Stimulated activated CD8-positive, alpha-beta memory T cell treated with anti-CD3 and anti-CD28 coated beads, Interleukin-15, amount 100 ng/mL, for 4 hours (primary cell): ENCODE data around the gene CNTNAP2.
"Not testable (repeated sequence)": the region's sequence is repeated elsewhere in the genome, so short reads cannot be mapped to it uniquely, and the experiment has no call there.

ENCODE experiments used
- DNase-seq, 2 donors: peaks; one replicate each; pipeline ENCODE4 v3.0.0-alpha.2; 2020; ENCODE audit warnings: low read depth in 2 of 2

Gene CNTNAP2

DNA sequence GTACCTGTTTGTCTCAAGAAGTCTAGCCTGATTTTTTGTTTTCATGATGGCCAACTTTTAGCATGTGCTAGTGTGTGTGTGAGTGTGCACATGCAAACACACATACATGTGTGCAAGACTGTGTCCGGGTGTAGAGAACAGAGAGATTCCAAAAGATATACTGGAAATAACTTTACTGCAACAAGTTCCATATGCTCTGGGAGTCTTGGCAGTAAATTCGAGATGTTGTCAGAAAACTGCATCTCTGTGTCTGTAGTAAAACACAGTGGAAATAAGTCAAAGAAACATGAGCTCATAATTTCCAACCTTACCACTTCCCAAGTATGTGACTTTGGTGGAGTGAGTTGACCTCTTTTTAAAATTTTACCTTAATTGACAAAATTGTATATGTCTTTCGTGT, 1523.2 kb downstream of the CNTNAP2 start:
- DNase-seq: no peak

DNA sequence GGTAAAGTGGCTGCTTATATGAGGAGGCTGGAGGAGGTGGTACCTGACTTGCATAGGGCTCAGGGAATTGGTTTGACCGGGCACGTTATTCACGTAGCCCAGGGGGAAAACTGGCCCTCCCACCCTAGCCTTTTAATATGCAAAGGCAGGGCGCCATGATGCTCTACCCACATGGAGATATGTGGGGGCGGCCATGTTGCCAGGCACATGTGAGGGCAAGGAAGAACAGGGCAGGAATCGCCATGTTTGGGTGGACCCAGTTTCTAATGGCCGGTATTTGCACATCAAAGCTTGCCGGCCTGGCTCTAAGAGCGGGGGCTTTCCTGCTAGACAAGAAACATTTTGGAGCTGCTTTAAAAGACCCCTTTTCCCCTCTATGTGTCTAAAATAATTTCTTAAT, 1524.2 kb downstream of the CNTNAP2 start:
- DNase-seq: no peak

DNA sequence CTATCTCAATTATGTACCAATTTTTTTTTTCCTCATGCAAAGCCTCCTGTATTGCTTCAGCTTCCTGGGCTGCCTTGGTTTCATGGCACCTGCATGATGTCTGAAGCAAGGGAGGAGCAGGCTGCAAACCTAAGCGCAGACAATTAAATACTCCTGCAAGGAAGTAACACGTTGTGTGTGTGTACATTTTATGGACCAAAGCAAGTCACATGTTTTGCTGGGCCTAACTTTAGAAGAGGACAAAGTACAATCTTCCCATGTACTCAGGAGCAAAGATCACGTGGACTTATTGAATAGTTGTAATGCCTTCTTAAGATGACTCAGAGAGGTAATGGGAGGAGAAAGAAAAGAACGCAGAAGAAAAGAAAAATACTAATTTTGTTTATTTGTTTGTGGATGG, 1530.0 kb downstream of the CNTNAP2 start:
- DNase-seq: no peak

DNA sequence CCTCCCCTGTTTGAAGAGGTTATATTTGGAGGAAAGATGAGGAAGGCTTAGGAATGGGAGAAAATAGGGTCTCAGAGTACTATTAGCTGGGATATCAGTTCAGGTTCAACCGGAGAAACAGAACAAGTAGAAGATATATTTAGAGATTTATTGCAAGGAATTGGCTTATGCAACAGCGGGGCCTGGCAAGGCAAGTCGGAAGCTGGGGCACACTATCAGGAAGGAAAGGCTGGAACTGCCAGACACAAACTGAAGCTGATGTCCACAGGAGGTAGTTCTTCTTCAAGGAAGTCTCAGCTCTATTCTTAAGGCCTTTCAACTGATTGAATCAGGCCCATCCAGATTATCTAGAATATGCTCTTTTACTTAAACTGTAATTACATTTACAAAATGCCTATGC, 1534.4 kb downstream of the CNTNAP2 start:
- no peak for DNase-seq

DNA sequence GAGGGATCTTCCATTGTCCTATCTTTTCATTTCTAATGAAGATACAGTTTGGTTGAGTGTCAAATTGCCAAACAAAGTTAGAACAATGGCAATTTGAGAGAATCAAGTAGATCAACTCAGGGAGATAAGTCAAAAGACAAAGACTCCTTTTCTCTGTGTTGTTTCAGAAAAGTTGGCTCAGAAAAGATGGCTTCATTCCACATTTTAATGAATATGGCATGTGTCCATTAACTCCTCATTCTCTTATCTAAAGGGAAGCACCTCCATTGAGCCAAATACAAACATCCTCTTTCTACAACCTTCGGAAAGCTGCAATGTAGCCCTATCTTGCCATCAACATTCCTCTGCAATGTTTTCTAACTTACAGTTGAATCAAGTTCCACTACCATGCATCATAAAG, 1535.0 kb downstream of the CNTNAP2 start:
- DNase-seq: no peak

DNA sequence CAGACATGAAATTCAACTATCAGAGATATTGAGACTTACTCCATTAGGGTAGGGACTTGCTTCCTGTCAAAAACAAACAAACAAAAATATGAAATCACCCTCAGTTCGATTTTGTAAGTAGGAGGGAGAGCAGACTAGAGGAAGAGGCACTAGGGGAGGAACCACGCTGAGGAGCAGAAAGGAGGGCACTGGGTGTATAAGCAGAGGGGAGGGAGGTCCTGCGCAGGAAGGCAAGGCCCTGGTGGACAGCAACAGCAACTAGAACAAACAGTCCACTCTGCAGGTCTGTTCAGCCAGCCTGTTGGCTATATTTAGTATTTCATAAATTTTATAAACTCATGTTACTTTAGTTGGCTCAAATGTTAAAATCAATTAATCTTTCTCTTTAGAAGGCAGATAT, 1536.9 kb downstream of the CNTNAP2 start:
- no peak for DNase-seq

DNA sequence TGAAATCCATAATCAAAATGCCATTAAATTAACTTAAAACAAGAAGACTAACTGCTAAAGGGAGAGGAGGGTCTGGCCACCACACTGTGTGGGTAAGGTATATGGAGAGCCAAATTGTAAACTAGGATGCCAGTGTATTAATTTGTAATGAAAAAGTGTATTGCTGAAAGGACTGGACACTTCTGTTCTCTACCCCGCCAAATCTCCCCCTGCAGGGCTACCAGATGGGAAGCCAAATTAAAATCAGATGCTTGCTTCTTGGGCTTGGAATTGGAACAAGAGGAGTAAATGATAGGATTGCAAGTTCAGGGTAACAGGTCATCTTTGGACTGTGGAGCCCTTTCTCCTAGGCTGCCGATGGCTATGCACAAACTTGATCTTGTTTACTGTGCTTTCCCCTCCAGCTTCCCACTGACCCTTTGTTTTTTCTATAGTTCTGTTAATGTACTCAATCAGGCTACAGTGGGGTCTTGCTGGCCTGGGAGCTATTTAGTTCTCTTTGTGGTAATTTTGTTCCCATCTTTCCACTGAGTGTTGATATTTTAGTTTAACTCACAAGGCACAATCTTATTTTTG, 1541.9 kb downstream of the CNTNAP2 start:
- DNase-seq: no peak

DNA sequence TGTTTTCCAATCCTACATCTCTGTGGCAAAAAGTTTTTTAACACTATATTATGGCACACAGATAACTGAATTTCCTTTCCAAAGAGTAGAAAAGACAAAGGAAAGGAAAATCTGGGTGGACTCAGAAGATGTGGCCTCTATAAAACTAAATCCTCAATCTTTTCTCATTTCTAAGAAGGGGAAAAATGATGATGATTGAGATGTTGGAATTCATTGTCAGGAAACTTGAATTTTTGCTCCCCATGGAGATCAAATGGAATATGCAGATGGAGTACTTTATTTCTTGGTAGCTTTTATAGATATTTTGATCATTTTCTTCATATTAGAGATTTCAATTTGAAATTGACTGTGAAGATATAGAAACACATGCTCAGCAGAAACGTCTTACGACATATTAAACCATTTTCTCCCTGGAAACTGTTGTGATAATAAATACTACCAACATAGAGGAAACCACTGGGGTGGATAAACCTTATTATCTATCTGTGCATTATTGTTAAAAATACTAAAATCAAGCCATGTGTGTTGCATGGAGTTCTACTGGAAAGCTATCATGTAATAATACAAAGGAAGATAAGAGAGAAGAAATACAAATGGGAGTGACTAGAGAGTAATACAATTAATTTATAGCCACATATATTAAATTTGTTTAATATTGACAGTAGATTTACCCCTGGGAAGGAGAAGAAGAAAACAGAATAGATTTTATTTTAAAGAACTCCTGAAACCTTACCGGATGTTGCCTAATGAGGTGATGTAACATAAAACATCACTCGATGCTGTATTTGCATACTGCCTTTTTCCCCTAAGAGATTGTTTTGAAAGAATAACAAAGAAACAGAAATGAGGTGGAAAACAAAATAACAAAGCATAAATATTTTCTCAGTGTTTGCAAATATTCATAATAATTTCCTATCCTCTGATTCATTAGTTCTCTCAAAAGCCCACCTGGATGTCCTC, 1542.7 kb downstream of the CNTNAP2 start:
- DNase-seq: no peak

DNA sequence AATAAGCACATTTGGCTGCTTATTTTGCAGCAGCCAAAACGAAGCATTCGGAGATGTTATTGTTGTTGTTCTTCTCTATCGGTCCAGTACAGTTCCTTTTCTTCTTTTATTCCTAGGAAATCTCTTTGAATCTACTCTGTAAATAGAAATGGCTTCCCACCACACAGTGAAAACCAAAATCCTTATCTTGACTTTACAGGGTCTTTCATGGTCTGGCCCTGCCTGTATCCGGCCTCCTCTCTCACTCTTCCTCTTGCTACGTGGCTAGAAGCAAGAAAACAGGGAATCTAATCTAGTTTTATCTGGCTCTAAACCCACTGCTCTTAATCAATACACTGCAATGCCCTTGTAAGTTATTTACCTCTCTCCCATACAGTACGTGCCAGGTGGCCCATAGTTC, 1547.9 kb downstream of the CNTNAP2 start:
- DNase-seq: no peak

DNA sequence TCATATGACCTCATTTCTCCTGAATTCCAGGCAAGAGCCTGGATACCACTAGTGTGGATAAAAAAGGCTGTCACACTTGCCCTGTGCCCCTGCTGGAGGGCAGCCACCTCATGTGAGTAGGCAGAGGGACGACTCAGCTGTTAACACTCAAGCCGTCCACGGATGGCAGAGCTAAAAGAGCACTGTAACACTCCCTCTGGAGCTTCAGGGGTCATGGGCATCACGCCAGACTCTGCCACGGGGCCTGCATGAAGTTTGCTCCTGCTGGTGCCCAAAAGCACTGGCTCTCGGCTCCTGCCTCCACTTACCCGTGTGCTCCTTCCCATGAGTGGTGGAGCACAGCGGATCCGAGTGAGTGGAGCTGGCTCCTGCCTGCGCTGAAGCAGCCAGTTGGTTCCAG, 1554.2 kb downstream of the CNTNAP2 start:
- no peak for DNase-seq

DNA sequence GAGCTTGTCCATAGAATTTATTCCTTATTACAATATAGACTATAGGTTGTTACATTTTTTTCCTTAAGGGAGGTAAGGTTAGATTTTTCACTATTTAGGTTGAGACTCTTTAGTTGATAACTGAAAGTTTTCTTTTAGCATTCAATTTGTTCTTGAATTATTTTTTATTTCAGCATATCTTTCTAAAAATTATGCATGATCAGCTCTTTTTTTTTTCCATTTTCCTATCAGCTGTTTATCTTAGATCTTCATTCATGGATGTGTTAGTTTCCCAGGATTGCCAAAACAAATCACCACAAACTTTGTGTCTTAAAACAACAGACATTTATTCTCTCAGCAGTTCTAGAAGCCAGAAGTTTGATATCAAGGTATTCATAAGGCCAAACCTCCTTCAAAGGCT, 1558.1 kb downstream of the CNTNAP2 start:
- DNase-seq: no peak

DNA sequence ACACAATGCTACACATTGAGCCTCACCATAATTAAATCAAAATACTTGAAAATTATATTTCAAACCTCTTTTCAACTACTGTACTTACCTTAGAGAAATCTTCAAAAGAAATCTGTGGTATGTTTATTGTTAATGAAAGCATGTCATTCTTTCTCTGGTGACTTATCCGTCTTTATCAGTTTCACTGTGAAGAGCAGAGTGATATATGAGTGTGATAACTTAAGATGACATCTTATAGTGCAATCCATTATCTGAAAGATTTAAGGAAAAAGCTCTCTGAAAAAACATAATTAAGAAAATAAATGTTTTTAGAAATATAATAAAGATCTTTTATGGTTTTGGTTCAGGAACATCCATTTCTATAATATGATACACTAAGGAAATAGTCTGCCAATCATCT, 1562.3 kb downstream of the CNTNAP2 start:
- no peak for DNase-seq

DNA sequence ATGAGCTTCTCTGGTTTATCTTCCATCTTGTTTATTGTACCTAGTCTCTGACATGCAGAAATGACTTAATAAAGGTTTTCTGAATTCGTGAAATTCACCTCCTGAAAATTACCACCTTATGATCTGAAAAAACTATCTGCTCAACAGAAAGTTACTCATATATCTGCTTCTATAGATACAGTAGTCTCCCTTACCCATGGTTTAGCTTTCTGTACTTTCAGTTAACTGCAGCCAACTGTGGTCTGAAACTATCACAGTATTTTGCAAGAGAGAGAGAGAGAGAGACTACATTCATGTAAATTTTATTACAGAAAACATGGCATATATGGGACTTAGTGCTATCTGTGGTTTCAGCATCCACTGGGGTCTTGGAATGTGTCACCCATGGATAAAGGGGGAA, 1564.9 kb downstream of the CNTNAP2 start:
- DNase-seq: no peak

DNA sequence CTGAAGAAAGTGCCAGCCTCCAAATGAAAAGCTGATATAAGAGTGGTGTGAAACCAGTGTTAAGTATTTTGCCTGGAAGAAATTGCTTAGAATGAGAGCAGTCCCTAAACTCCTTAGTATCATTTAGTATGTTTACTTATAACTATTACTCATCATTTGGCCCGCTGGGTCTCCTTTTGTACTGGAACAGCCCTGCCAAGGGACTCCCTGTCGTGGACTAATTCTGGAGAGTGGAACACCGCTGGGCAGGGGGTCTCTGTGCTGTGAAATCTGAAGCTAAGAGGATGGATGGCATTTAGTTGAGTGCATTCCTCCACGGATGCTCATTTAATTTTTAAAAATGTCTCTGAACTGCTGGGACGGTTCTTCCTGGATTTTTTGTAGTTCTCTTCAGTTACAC, 1584.1 kb downstream of the CNTNAP2 start:
- DNase-seq: no peak

DNA sequence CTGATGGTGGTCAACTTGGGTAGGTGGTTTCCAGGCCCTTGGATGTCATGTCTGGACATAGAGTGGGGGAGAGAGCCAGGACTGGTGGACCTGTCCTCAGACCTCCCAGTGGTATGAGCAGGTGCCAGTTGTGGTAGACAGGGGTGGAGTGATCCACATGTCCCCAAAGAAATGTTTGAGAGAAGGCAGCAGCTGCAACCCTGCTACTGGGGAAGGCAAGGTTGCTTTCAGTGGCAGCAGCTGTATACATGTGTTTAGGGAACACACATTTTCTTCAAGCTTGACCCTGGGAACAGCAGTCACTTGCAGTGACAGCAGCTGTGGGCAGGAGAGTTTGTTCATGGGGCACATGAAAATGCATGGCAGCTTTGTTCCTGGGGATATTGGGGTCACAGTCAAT, 1591.3 kb downstream of the CNTNAP2 start:
- DNase-seq: no peak

DNA sequence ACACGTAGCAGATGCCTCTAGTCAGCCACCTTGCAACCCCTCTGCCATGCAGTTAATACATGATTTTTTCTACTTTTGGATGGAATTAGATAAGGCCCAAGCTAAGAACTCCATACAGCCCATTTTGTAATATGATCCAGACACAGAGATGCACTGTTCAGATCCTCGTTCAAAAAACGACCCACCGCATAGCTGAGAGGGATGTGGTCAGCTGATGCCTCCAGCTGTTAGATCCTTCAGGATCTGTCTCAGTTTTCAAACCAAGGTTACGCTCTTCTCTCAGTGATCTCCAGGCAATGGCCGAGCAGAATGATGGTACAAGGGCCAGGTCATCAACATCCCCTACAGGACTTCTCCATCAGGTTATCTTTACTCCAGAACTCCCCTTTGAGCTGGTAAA, 1592.3 kb downstream of the CNTNAP2 start:
- no peak for DNase-seq

DNA sequence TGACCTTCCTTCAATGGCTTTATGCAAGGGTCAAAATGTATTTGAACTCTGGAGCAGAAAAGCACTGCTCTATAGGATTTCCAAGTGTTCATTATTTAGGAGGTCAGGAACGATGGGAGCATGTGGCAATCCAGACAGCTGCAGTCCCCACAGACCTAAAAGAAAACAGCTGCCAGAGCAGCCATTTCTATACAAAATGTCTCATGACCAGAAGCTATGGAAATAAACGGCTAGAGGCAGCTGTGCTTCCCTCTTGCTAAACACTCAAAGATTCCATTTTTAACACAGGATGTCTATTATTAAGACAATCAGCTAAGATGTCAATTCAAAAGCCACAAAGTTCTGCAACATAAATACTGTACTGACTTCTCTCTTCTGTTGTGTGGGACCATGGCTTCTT, 1594.8 kb downstream of the CNTNAP2 start:
- DNase-seq: no peak

DNA sequence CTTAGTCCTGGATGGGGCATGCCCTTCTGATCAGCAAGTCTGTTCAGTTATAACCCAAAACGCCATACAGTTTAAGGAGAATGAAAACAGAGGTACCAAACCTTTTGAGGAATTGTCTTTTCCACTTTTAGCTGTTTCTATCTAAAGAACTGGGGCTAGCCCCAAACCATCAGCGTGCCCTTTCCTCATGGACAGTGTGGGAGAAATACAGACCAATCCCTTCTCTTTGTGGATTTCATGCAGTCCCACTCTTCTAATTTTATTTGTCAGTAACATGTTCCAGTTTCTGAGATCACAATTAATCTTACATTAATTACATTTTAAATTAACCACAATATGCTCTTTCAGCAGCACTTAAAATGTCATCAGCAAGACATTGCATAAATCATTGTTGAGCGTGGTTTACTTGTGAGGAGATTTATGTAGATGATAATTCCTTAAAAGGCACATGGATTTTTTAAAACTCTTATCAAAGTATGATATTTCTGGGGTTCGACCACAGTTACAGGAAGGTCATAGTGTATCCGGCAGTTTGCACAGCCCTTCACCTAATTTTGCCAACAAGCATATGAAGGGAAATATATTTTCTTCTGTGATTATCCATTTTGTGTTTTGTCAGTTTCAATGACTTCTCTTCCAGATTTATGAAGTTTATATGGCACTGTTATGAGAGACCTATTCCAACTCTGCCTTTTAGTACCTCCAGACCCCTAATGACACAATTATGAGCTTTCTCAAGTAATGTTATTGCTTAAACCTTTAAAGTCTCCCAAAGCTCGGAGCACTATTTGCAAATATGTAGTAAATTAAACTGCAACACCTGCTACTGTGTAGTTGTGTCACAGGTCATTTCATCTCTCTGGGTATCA, 1605.6 kb downstream of the CNTNAP2 start:
- DNase-seq: no peak

DNA sequence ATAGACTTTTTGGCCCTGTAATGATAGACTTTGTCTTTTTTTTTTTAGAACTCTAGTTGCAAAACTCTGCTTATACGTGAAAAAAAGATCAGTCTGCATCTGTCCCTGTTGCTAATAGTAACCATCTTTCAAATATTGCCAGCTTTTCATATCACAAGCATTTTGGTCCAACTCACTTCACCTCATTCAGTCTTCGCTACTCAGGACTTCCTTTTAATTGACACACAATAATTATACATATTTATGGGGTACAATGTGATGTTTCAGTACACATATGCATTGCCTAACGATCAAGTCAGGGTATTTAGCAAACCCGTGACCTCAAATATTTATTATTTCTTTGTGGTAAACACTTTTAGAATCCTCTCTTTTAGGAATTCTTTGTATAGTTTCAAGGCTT, 1606.9 kb downstream of the CNTNAP2 start:
- no peak for DNase-seq

DNA sequence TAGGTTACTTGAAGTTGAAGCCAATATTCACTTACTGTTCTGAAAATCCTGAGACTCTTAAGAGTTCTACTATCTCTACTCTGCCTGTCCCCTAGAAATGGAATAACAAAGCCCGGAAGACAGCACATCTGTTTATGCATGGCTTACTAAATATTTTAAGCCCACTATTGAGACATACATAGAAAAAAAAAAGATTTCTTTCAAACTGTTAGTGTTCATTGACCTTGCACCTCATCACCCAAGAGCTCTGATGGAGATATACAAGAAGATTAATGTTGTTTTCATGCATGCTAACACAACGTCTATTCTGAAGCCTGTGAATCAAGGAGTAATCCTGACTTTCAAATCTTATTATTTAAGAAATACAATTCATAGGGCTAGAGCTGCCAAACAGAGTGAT, 1614.7 kb downstream of the CNTNAP2 start:
- no peak for DNase-seq

DNA sequence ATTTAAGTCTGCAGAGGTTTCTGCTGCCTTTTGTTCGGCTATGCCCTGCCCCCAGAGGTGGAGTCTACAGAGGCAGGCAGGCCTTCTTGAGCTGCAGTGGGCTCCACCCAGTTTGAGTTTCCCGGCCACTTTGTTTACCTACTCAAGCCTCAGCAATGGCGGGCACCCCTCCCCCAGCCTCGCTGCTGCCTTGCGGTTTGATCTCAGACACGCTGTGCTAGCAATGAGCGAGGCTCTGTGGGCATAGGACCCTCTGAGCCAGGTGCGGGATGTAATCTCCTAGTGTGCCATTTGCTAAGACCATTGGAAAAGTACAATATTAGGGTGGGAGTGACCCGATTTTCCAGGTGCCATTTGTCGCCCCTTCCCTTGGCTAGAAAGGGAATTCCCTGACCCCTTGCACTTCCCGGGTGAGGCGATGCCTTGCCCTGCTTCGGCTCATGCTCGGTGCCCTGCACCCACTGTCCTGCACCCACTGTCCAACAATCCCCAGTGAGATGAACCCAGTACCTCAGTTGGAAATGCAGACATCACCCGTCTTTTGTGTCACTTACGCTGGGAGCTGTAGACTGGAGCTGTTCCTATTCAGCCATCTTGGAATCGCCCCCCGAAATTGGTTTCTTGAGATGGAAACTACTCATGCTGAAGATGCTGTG, 1621.1 kb downstream of the CNTNAP2 start:
- DNase-seq: not testable (repeated sequence)

DNA sequence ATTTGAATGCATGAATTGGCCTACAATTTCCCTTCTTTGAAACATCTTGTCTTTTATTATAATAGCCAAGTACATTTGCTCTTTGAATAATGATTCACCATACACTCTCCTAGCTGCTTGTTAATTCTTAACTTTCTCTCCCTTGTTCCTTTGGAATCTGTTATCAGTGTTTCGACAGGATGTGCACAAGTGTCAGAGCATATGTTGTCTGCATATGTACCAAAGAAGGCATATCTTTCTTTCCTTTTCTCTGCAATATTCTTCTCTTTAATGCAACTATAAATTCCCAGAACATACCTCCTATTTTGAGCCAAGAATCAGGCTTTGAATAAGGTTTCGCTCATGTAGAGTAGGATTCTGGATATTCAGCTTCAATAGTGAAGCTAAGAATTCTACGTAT, 1625.7 kb downstream of the CNTNAP2 start:
- no peak for DNase-seq
